Keratinocyte (primary cell): Measurements from ENCODE around the gene FAM53B. TPM values are rescaled to one million over a fixed set of nuclear protein-coding genes. Genes with fewer than 3 reads are reported as not detected.

Experiments used
- DNase-seq: peaks from one replicate; pipeline ENCODE4 v3.0.0-alpha.2; 2011; ENCODE audit warnings: low read depth, missing footprints, low spot score
- FAIRE-seq: peaks from 2 replicates; lab custom pipeline; 2011; peaks lifted over from hg19 to GRCh38; lab: Jason Lieb, UNC
- H2AFZ ChIP-seq: 2 replicates; pipeline ENCODE4 v1.6.0; 2012; ENCODE audit warnings: low read length, control low read depth, inconsistent platforms; ENCODE audit not compliant: control insufficient read depth
- H3K27ac ChIP-seq: 2 replicates; pipeline ENCODE4 v1.5.1; 2011; ENCODE audit warnings: low read length; ENCODE audit not compliant: control insufficient read depth, insufficient read depth
- H3K27me3 ChIP-seq: 3 replicates; pipeline ENCODE4 v1.6.0; 2011; ENCODE audit warnings: low read length; ENCODE audit not compliant: control insufficient read depth, insufficient read depth; ENCODE audit errors: extremely low read depth
- H3K36me3 ChIP-seq, 2 experiments: 2 replicates in 1 of 2; 3 replicates in 1 of 2; pipeline ENCODE4 v1.5.1; 2011; ENCODE audit warnings: low read length in 2 of 2, mild to moderate bottlenecking in 1 of 2; ENCODE audit not compliant: control insufficient read depth in 2 of 2, insufficient read depth in 2 of 2; ENCODE audit errors: extremely low read depth in 1 of 2
- H3K4me1 ChIP-seq: 3 replicates; pipeline ENCODE4 v1.5.1; 2011; ENCODE audit warnings: low read length; ENCODE audit not compliant: control insufficient read depth, insufficient read depth; ENCODE audit errors: extremely low read depth
- H3K4me2 ChIP-seq: 3 replicates; pipeline ENCODE4 v1.6.0; 2011; ENCODE audit warnings: low read depth, low read length; ENCODE audit not compliant: control insufficient read depth, insufficient read depth; ENCODE audit errors: extremely low read depth
- H3K4me3 ChIP-seq, 3 experiments: fragments of 200-600 bp in 1 of 3; sonication (generic) in 1 of 3; 2 replicates in 2 of 3; 3 replicates in 1 of 3; pipeline ENCODE4 v1.5.1; 2011 to 2016; ENCODE audit warnings: low read length in 3 of 3, mild to moderate bottlenecking in 3 of 3, control low read depth in 2 of 3, inconsistent platforms in 1 of 3, low read depth in 1 of 3, mixed read lengths in 1 of 3, mixed run types in 1 of 3, moderate library complexity in 1 of 3; ENCODE audit not compliant: control insufficient read depth in 2 of 3, insufficient read depth in 2 of 3; ENCODE audit errors: extremely low read depth in 1 of 3
- H3K79me2 ChIP-seq: 2 replicates; pipeline ENCODE4 v1.6.0; 2012; ENCODE audit warnings: low read length; ENCODE audit not compliant: control insufficient read depth, insufficient read depth
- H3K9ac ChIP-seq: 3 replicates; pipeline ENCODE4 v1.6.0; 2011; ENCODE audit warnings: low read length; ENCODE audit not compliant: control insufficient read depth, insufficient read depth; ENCODE audit errors: extremely low read depth
- H3K9me1 ChIP-seq: 3 replicates; pipeline ENCODE4 v1.6.0; 2011; ENCODE audit warnings: low read length; ENCODE audit not compliant: control insufficient read depth, insufficient read depth; ENCODE audit errors: extremely low read depth
- H3K9me3 ChIP-seq: 2 replicates; pipeline ENCODE4 v1.5.1; 2012; ENCODE audit warnings: low read depth, low read length; ENCODE audit not compliant: control insufficient read depth
- H4K20me1 ChIP-seq: 3 replicates; pipeline ENCODE4 v1.6.0; 2011; ENCODE audit warnings: low read length; ENCODE audit not compliant: control insufficient read depth, insufficient read depth; ENCODE audit errors: extremely low read depth
- EZH2 ChIP-seq: IDR thresholded peaks from one replicate; pipeline ENCODE4 v1.6.1; 2012; ENCODE audit warnings: inconsistent platforms, mild to moderate bottlenecking, low read length, moderate library complexity
- dilution Hi-C: fragments of 300-500 bp; cut with MboI; formaldehyde crosslinking; loops from one replicate; pipeline ENCODE4 v1.7.0; 2020; ENCODE audit warnings: low sequenced_read_pairs; ENCODE audit not compliant: extremely low pct_ligation_motif_present
- polyA plus RNA-seq, 5 experiments: library from polyadenylated mRNA; depleted of rRNA in 3 of 5; stranded (reverse) in 3 of 5; stranded (forward) in 1 of 5; unstranded in 1 of 5; fragments of >200 nt; gene quantifications; 1 replicate in 1 of 5; 2 replicates in 3 of 5; 3 replicates in 1 of 5; pipeline versions ENCODE4 v1.2.1 to v1.2.3, GENCODE V29; 2011 to 2012; ENCODE audit warnings: missing spikeins in 2 of 5, low read depth in 1 of 5, low replicate concordance in 1 of 5
- TF ChIP-seq, protein P1 (sequence below), 3 experiments: IDR thresholded peaks in 1 of 3; conservative IDR thresholded peaks in 1 of 3; optimal IDR thresholded peaks in 1 of 3; 2 replicates in 2 of 3; 3 replicates in 1 of 3; pipeline versions ENCODE3 to v1.5.1; 2011; ENCODE audit warnings: low read length in 3 of 3, mild to moderate bottlenecking in 3 of 3, moderate library complexity in 2 of 3, control low read depth in 1 of 3, inconsistent platforms in 1 of 3; ENCODE audit not compliant: insufficient read depth in 2 of 3; ENCODE audit errors: extremely low read depth in 1 of 3

The FAM53B gene
- polyA plus RNA-seq, 1 donor (not counting 4 experiments of a cell fraction or from before 2014, with no cell fraction given), result 8.6 TPM

DNA sequence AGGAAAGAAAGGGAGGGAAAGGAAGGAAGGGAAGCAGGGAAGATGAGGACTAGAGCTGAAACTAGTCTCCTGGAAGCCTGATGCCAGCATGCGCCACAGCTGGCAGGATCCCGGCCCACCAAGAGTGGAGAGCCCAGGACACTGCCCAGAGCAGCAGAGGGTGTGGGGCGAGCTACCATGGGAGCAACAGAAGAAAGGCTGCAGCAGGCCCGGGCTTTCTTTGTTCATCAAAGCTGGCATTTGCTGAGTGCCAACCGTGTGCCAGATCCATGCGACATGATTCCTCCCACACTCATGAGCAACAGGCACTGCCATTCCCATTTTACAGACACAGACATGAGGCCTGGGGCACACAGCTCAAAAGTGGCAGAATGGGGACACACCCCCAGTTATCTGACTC, 68.9 kb downstream of the FAM53B start:
- H3K4me3 ChIP-seq, result no peak overlapping the region
- H2AFZ ChIP-seq, result no peak overlapping the region
- FAIRE-seq (no peak), DNase-seq (no peak)
- H3K4me1 ChIP-seq, result peaks cover 5% of the 10 kb centered on the region
- no peaks in the 10 kb centered on the region for H3K27me3 ChIP-seq
- H4K20me1 ChIP-seq, result peaks cover 5% of the 10 kb centered on the region
- no peak overlapping the region for H3K4me2 ChIP-seq
- H3K9me3 ChIP-seq, result no peaks in the 10 kb centered on the region
- TF ChIP-seq, protein P1, sequence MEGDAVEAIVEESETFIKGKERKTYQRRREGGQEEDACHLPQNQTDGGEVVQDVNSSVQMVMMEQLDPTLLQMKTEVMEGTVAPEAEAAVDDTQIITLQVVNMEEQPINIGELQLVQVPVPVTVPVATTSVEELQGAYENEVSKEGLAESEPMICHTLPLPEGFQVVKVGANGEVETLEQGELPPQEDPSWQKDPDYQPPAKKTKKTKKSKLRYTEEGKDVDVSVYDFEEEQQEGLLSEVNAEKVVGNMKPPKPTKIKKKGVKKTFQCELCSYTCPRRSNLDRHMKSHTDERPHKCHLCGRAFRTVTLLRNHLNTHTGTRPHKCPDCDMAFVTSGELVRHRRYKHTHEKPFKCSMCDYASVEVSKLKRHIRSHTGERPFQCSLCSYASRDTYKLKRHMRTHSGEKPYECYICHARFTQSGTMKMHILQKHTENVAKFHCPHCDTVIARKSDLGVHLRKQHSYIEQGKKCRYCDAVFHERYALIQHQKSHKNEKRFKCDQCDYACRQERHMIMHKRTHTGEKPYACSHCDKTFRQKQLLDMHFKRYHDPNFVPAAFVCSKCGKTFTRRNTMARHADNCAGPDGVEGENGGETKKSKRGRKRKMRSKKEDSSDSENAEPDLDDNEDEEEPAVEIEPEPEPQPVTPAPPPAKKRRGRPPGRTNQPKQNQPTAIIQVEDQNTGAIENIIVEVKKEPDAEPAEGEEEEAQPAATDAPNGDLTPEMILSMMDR (optimal IDR thresholded peaks at IDR 0.05 in 1 of 3, IDR thresholded peaks at IDR 0.05 in 1 of 3, conservative IDR thresholded peaks at IDR 0.05 in 1 of 3; ENCODE audit: extremely low read depth in 1 of 3, insufficient read depth in 2 of 3, low read length in 3 of 3), result no peak
- no peak for TF ChIP-seq EZH2
- dilution Hi-C loops, result no loop called here
- H3K27ac ChIP-seq, result no peak overlapping the region
- no peak overlapping the region for H3K9ac ChIP-seq
- H3K36me3 ChIP-seq, result peaks cover 0 to 7% of the 10 kb centered on the region in 2 experiments
- H3K9me1 ChIP-seq, result peaks cover 2% of the 10 kb centered on the region
- H3K79me2 ChIP-seq, result peaks cover 47% of the 10 kb centered on the region

DNA sequence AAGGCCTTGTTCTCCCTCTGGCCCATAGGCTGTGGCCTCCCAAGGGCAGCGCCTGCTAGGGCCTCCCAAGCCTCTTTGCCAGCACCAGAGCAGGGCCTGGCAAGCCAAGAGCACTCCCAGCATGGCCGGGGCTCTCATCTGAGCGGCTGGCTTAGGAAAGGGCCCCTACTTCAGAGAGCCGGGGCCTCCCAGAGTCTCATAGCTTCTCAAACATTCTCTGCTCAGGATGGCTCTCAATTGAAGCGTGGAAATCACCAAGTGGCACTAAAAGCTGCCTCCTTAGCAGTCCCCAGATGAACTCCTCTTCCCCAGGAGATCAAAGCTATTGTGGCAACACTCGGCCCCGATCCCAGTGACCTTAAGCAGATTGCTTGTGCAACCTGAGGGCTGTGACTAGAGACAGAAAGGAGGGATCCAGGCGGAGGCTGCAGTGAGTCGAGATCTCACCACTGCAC, 69.4 kb downstream of the FAM53B start:
- Histone ChIP-seq H3K27me3 (no peaks in the 10 kb centered on the region), H2AFZ (no peak overlapping the region), H4K20me1 (peaks cover 5% of the 10 kb centered on the region), H3K27ac (no peak overlapping the region), H3K36me3 (peaks cover 0 to 7% of the 10 kb centered on the region in 2 experiments), H3K9me1 (peaks cover 2% of the 10 kb centered on the region), H3K79me2 (peaks cover 51% of the 10 kb centered on the region), H3K9me3 (no peaks in the 10 kb centered on the region), H3K4me2 (no peak overlapping the region), H3K4me1 (peaks cover 5% of the 10 kb centered on the region), H3K9ac (no peak overlapping the region), H3K4me3 (no peak overlapping the region)
- DNase-seq (no peak), FAIRE-seq (no peak)
- dilution Hi-C loops, result no loop called here
- TF ChIP-seq, protein P1 (optimal IDR thresholded peaks at IDR 0.05 in 1 of 3, IDR thresholded peaks at IDR 0.05 in 1 of 3, conservative IDR thresholded peaks at IDR 0.05 in 1 of 3; ENCODE audit: extremely low read depth in 1 of 3, insufficient read depth in 2 of 3, low read length in 3 of 3), result no peak
- TF ChIP-seq EZH2, result no peak
